Caco-2 (cell line): ENCODE data around the gene FOXB2. TPM values are rescaled to one million over a fixed set of nuclear protein-coding genes. Genes with fewer than 3 reads are reported as not detected.

Experiments used
- BruUV-seq: library from RNA; stranded (reverse); fragments of 400-500 nt; replicated peaks from 2 replicates; lab custom pipeline; 2021; lab: Mats Ljungman, UMichigan
- CTCF ChIA-PET: fragments of 300-600 bp; sonication (Branson Sonifier 250); formaldehyde crosslinking; loops from one replicate; lab custom pipeline; 2022; ENCODE audit warnings: antibody characterized with exemption; lab: Charles Lee
- POLR2A ChIA-PET: fragments of 300-600 bp; sonication (Branson Sonifier 250); formaldehyde crosslinking; loops from one replicate; lab custom pipeline; 2022; ENCODE audit warnings: antibody characterized with exemption; lab: Charles Lee
- DNase-seq, 2 experiments: peaks; one replicate each; pipeline versions ENCODE4 v3.0.0 to v3.0.0-alpha.2; 2020 to 2022
- H3K27me3 ChIP-seq: replicated peaks from 2 replicates; pipeline ENCODE4 v1.6.0; 2011; ENCODE audit warnings: low read length; ENCODE audit not compliant: control insufficient read depth, insufficient read depth
- H3K36me3 ChIP-seq: 2 replicates; pipeline ENCODE4 v1.5.1; 2011; ENCODE audit warnings: low read length; ENCODE audit not compliant: control insufficient read depth, insufficient read depth
- H3K4me1 ChIP-seq: fragments of 250-450 bp; sonication (Bioruptor Pico); 2 replicates; pipeline ENCODE4 v1.5.1; 2020; ENCODE audit warnings: mild to moderate bottlenecking
- H3K4me3 ChIP-seq: 2 replicates; pipeline ENCODE4 v1.5.1; 2011; ENCODE audit warnings: low read depth, mild to moderate bottlenecking, control low read depth, low read length
- H3K9me3 ChIP-seq: fragments of 250-450 bp; sonication (Bioruptor Pico); 2 replicates; pipeline ENCODE4 v1.5.1; 2020; ENCODE audit warnings: mild to moderate bottlenecking, moderate library complexity
- H3K27ac Mint-ChIP-seq: one replicate; pipeline ENCODE4 v1.8.0; 2022; ENCODE audit warnings: mixed read lengths; ENCODE audit not compliant: unreplicated experiment
- H3K27me3 Mint-ChIP-seq: one replicate; pipeline ENCODE4 v1.8.0; 2022; ENCODE audit warnings: mixed read lengths; ENCODE audit not compliant: insufficient read depth, unreplicated experiment
- H3K36me3 Mint-ChIP-seq: one replicate; pipeline ENCODE4 v1.8.0; 2022; ENCODE audit warnings: mild to moderate bottlenecking, mixed read lengths; ENCODE audit not compliant: insufficient read depth, unreplicated experiment
- H3K4me1 Mint-ChIP-seq: one replicate; pipeline ENCODE4 v1.8.0; 2022; ENCODE audit warnings: low read depth, mixed read lengths; ENCODE audit not compliant: unreplicated experiment
- H3K4me3 Mint-ChIP-seq: one replicate; pipeline ENCODE4 v1.8.0; 2022; ENCODE audit warnings: mild to moderate bottlenecking, moderate library complexity, mixed read lengths; ENCODE audit not compliant: unreplicated experiment
- H3K9me3 Mint-ChIP-seq: one replicate; pipeline ENCODE4 v1.8.0; 2022; ENCODE audit warnings: mixed read lengths; ENCODE audit not compliant: unreplicated experiment
- intact Hi-C: fragments of 100-400 bp; cut with micrococcal nuclease; formaldehyde crosslinking; loops from one replicate; pipeline ENCODE4 v1.10.0; 2022; ENCODE audit not compliant: unreplicated experiment
- total RNA-seq: library from RNA; stranded (reverse); gene quantifications from 2 replicates; pipeline ENCODE4 v1.2.3, GENCODE V29; 2022
- TF ChIP-seq, protein P1 (sequence below), 2 experiments: fragments of 200-600 bp in 1 of 2; IDR thresholded peaks; 1 replicate in 1 of 2; 2 replicates in 1 of 2; pipeline versions ENCODE4 v1.5.1 to v1.8.0; 2011 to 2022; ENCODE audit warnings: antibody characterized with exemption in 1 of 2, control low read depth in 1 of 2, inconsistent platforms in 1 of 2, low read depth in 1 of 2, low read length in 1 of 2, mild to moderate bottlenecking in 1 of 2, moderate library complexity in 1 of 2; ENCODE audit not compliant: insufficient read depth in 1 of 2, severe bottlenecking in 1 of 2, unreplicated experiment in 1 of 2

Gene FOXB2
- total RNA-seq, 1 experiment from 2014 or later: not detected

DNA sequence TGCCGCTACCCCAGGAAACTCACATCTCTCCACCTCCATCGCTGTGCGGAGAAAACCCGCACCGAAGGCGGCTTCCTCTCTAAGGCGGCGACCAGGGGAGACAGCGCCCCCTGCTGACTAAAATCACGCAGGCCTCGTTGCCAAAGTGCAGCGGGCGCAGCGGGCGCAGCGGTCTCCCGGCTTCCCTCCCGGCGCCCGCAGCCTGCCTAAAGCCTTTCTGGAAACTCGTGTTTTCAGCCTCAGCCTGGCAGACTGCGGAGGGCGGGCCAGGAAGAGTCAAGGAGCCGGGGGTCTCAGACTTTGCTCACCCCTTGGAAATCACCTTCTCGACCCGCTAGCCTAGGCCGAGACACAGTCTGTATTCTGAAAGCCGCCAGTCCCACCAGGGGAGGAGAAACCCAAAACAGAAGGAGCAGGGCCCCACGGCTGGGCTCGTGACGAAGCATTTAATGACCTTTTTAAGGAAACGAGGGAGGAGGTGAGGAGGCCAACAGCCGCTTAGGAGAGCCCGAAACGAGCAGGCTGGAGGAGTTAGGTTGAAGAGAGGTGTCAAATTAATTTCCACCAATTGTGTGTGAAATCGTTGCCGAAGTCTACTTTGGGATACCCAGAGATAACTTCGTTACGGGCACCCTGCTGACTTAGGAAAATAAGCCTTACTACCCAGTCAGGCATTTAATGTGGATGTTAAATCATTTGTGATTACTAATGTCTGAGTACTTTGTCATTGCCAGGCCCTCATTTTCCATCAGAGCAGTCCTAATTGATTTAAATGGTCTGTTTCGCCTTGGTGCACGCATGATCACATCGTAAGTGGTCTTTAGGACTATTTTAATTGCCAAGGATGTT, 7.3 kb upstream of the FOXB2 start:
- Histone ChIP-seq H3K4me1 (no peaks in the 10 kb centered on the region), H3K27me3 (no peaks in the 10 kb centered on the region), H3K36me3 (no peaks in the 10 kb centered on the region), H3K9me3 (no peaks in the 10 kb centered on the region), H3K4me3 (no peak overlapping the region)
- H3K4me1 Mint-ChIP-seq: no peaks in the 10 kb centered on the region
- intact Hi-C loops: no loop called here
- no peak for DNase-seq
- ChIA-PET CTCF (no interaction called here), POLR2A (no interaction called here)
- H3K27me3 Mint-ChIP-seq: no peaks in the 10 kb centered on the region
- H3K9me3 Mint-ChIP-seq: no peaks in the 10 kb centered on the region
- no peak overlapping the region for H3K4me3 Mint-ChIP-seq
- H3K27ac Mint-ChIP-seq: no peak overlapping the region
- TF ChIP-seq, protein P1, sequence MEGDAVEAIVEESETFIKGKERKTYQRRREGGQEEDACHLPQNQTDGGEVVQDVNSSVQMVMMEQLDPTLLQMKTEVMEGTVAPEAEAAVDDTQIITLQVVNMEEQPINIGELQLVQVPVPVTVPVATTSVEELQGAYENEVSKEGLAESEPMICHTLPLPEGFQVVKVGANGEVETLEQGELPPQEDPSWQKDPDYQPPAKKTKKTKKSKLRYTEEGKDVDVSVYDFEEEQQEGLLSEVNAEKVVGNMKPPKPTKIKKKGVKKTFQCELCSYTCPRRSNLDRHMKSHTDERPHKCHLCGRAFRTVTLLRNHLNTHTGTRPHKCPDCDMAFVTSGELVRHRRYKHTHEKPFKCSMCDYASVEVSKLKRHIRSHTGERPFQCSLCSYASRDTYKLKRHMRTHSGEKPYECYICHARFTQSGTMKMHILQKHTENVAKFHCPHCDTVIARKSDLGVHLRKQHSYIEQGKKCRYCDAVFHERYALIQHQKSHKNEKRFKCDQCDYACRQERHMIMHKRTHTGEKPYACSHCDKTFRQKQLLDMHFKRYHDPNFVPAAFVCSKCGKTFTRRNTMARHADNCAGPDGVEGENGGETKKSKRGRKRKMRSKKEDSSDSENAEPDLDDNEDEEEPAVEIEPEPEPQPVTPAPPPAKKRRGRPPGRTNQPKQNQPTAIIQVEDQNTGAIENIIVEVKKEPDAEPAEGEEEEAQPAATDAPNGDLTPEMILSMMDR (IDR thresholded peaks at IDR 0.05; ENCODE audit: insufficient read depth in 1 of 2, low read depth in 1 of 2, low read length in 1 of 2, severe bottlenecking in 1 of 2, unreplicated experiment in 1 of 2): no peak
- H3K36me3 Mint-ChIP-seq: no peaks in the 10 kb centered on the region
- BruUV-seq: no TSS peak

DNA sequence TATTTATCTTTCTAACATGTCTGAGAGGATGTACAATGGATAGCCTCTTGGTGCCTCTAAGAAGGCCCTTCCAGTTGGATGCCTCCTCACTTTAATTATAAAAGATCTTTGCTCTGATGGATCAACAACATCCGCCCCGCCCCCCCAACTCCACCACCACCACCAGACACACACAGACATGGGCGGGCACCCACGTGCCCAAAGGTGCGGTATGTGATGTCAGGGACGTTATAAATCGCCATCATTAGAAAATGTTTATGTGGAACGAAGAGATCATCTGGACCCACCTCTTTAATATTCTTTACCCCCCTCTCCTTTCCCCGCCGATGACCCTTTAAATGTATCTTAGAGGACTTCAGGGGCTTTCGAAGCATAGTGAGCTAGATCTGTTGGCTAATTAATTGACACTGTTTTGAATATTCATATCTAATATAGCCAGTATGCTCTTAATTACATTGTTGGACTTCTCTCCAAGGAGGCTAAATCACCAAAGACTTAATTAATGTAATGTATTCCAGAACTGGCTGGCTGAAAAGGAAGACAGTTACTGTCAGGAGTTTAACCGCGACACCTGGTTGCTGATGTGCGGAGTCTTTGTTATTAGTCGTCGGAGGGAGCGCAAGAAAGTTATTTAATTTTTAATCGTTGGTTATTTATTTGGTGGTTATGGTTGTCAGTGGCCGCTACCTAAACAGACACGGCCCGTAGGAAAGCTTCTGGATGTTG, 6.1 kb upstream of the FOXB2 start:
- Histone ChIP-seq H3K4me1 (no peaks in the 10 kb centered on the region), H3K27me3 (no peaks in the 10 kb centered on the region), H3K36me3 (no peaks in the 10 kb centered on the region), H3K4me3 (no peak overlapping the region), H3K9me3 (no peaks in the 10 kb centered on the region)
- POLR2A ChIA-PET: no interaction called here
- peaks cover 7% of the 10 kb centered on the region for H3K27me3 Mint-ChIP-seq
- no peaks in the 10 kb centered on the region for H3K9me3 Mint-ChIP-seq
- CTCF ChIA-PET: no interaction called here
- H3K36me3 Mint-ChIP-seq: no peaks in the 10 kb centered on the region
- DNase-seq: no peak
- H3K4me3 Mint-ChIP-seq: no peak overlapping the region
- TF ChIP-seq, protein P1 (IDR thresholded peaks at IDR 0.05; ENCODE audit: insufficient read depth in 1 of 2, low read depth in 1 of 2, low read length in 1 of 2, severe bottlenecking in 1 of 2, unreplicated experiment in 1 of 2): no peak
- H3K27ac Mint-ChIP-seq: no peak overlapping the region
- H3K4me1 Mint-ChIP-seq: no peaks in the 10 kb centered on the region
- intact Hi-C loops: no loop called here
- no TSS peak for BruUV-seq

DNA sequence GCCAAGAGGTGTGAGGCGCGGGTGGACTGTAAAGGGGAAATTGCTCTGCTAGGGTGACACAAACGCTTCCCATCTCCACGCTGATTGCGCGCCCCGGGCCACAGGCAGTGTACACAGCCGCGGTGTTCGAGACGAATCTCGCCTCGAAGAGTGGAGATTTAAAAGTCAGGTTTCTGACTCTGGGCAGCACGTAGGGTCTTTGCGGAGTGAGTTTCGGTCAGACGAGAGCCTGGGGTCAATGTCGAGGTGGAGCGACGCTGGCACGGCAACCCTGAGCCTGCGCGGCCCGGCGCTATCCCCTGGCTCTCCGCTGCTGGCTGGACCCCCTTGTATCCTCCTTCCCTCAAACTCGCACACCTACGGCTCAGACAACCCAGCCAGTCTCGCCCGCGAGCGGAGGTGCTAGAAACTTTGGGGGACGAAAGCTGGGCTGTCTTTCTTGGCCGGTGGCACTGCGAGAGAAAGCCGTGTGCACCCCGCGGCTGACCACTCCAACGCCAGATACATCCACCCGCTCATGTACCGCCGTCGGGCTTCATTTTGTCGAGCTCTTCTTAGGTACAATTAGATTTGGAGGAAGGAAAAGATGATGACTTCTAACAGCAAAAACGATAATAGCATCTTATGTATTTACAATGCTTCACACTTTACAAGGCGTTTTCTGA, 5.4 kb upstream of the FOXB2 start:
- peaks cover 7% of the 10 kb centered on the region for H3K27me3 Mint-ChIP-seq
- ChIA-PET CTCF (no interaction called here), POLR2A (no interaction called here)
- Histone ChIP-seq H3K27me3 (no peaks in the 10 kb centered on the region), H3K4me1 (no peaks in the 10 kb centered on the region), H3K4me3 (no peak overlapping the region), H3K9me3 (no peaks in the 10 kb centered on the region), H3K36me3 (no peaks in the 10 kb centered on the region)
- H3K36me3 Mint-ChIP-seq: no peaks in the 10 kb centered on the region
- no peak for DNase-seq
- BruUV-seq: no TSS peak
- TF ChIP-seq, protein P1 (IDR thresholded peaks at IDR 0.05; ENCODE audit: insufficient read depth in 1 of 2, low read depth in 1 of 2, low read length in 1 of 2, severe bottlenecking in 1 of 2, unreplicated experiment in 1 of 2): no peak
- intact Hi-C loops: no loop called here
- H3K27ac Mint-ChIP-seq: no peak overlapping the region
- H3K9me3 Mint-ChIP-seq: no peaks in the 10 kb centered on the region
- no peaks in the 10 kb centered on the region for H3K4me1 Mint-ChIP-seq
- no peak overlapping the region for H3K4me3 Mint-ChIP-seq
